22Rv1 (cell line): ENCODE measurements around the gene PTGR3.

ENCODE experiments used
- H3K27ac ChIP-seq: fragments of 450-650 bp; 2 replicates; pipeline ENCODE4 v1.5.1; 2017
- ZFX ChIP-seq: fragments of 450-650 bp; IDR thresholded peaks from 2 replicates; pipeline ENCODE4 v1.6.1; 2017; ENCODE audit warnings: antibody characterized with exemption, borderline replicate concordance
- TF ChIP-seq, protein P1 (sequence below): fragments of 450-650 bp; IDR thresholded peaks from 2 replicates; pipeline ENCODE4 v1.5.1; 2017; ENCODE audit warnings: mild to moderate bottlenecking

The PTGR3 gene

DNA sequence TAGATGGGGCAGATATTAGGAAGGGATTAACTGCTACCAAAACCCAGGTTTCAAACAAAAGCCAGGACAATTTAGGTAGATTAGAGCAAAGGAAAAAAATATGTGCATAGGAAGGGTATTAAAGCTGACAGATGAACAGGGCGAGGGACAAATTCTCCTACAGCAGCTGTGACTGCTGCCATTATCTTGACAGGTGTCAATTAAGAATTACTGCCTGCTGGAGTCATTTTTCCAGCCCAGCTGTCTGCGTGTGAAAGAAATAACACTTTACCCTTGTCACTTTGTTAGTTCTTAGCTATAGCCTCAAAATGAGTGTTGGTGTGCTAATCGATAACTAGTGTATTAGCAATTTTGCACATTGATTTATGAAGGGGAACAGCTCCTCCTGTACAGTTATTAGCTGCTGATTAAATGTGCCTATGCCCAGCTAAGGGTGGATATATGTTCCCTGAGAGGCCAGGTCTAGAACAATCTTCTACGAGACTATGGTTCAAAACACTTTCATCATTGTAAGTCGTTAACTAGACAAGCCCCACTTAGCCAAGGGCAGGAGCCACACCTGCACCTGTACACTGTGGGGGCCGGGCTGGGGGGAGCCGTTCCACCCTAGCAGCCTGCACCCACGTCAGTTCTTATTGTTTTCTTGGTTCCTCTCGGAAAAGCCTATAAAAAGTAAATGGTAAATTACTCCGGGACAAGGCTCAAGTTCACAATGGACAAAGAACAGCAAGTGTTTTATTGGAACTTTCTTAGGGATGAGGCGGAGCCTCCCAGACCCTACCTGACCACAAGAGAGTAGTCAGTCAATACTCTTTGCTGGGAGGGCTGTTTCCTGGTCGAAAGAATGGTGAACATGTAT is 9.4 kb upstream of the PTGR3 start:
- TF ChIP-seq, protein P1, sequence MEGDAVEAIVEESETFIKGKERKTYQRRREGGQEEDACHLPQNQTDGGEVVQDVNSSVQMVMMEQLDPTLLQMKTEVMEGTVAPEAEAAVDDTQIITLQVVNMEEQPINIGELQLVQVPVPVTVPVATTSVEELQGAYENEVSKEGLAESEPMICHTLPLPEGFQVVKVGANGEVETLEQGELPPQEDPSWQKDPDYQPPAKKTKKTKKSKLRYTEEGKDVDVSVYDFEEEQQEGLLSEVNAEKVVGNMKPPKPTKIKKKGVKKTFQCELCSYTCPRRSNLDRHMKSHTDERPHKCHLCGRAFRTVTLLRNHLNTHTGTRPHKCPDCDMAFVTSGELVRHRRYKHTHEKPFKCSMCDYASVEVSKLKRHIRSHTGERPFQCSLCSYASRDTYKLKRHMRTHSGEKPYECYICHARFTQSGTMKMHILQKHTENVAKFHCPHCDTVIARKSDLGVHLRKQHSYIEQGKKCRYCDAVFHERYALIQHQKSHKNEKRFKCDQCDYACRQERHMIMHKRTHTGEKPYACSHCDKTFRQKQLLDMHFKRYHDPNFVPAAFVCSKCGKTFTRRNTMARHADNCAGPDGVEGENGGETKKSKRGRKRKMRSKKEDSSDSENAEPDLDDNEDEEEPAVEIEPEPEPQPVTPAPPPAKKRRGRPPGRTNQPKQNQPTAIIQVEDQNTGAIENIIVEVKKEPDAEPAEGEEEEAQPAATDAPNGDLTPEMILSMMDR: no peak
- TF ChIP-seq ZFX: no peak
- no peak overlapping the region for H3K27ac ChIP-seq

DNA sequence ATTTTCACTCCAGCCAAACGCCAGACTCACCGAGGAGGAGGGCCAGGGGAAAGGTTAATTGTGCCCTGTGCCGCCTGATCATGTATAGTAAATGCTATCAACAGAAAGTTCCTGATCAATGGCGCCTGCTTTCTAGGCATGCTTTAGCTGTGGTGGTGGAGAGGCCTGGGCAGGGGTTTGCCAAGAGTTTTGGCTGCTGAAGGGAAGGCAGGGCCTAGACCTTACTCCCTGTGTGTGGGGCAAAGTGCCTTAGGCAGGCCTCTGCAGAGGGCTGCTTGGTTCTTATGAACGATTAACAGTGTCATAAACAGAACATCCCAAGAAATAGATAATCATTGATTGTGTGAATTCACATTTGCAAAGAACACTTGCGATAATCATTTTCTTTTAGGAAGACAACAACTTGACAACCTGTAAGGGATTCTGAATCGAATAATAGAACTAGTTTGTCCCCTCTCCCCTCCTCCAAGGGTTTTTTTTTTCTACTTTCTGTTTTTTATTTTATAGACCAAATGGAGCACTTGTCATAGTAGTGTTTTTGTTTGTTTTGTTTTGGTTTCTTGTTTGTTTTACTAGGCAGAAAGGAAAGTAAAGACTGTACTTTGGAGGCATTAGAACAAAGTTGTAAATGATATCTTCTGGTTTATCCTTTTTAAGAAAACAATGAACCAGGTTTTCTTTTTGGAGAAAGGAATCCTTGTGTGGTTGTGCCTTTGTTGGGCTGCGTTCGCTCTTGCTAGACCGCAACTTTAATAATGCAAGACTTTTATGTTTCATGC is 8.2 kb upstream of the PTGR3 start:
- TF ChIP-seq, protein P1: no peak
- no peak for TF ChIP-seq ZFX
- no peak overlapping the region for H3K27ac ChIP-seq

DNA sequence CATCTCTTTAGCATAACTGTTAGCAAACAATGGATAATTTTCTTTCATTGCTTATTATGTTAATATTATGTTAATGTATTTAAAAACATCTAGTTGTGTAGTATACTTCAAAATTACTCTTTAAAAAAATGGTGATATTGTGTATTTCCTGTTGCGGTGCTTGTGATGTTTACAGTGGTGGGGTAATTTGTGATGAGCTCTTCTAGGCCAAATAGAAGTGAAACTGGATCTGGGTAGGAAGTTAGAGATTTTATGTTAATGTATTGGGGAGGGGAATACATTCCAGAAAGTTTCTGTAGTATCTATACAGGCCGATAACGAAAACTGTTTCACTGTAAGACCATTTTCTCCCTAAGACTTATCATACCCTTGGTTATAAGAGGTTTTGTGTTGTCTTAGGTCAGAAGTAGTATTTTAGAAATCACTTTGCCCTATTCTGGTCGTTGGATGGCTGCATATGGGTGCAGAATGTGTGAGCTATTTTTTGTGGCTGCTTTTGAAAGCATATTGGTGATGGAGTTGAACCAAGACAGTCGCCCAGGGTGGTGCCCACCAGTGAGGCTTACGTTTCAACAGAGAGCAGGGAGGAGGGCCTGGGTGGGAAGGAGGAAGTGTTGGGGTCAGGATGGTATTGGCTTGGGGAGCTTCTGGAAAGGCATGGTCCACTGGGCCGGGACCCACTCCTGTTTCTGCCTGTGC is 7.4 kb upstream of the PTGR3 start:
- H3K27ac ChIP-seq: no peak overlapping the region
- TF ChIP-seq, protein P1: no peak
- TF ChIP-seq ZFX: no peak

DNA sequence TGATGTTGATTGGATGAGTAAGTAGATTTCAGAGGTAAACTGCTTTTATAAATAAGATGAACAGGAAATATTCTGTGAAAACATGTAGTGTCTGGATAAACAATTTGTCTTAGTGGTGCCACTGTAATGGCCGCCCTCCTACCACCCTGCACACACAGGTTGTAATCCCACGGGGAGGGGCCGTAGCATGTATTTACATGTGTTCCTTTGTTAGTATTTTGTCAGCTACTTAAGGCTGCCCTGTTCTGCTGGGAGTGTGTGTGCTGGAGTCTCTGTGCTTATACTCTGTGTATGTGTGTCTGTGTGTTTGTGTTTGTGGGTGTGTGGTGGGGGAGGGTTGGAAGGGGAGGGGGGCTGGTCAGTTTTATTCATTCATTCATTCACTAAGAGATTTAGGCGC is 6.7 kb upstream of the PTGR3 start:
- H3K27ac ChIP-seq: no peak overlapping the region
- TF ChIP-seq ZFX: no peak

DNA sequence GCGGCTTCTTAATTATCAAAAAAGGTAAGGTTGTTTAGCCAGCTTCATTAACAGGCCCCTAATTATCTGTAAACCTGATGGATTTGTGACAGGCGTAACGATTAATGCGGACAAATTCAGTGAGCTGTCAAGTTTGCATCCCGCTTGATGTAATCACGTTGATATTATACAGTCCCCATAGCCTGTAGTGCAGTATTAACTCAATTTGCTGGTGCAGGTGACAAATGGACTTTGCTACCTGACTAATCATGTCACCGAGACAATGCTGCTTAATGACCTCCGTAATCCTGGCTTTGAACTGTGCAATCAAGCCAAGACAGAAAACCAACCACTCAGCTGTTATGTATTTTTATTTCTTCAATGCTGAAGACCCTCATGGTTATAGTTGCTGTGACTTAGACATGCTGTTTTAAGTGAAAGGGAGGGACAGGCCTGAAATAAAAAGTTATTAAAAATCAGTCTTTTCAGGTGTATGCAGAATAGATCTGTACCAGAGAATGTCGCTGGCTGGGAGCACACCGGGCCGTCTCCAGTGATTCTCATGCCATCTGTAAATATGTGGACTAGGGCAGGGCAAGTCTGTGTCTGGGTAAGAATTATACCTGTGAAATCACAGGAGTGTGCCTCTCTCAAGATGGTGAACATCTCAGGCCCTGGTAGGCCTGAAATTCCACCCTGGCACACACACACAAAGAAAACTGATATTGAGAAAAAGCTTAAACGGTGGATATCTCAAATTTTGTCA is 6.0 kb upstream of the PTGR3 start:
- TF ChIP-seq, protein P1: no peak
- no peak for TF ChIP-seq ZFX
- no peak overlapping the region for H3K27ac ChIP-seq

DNA sequence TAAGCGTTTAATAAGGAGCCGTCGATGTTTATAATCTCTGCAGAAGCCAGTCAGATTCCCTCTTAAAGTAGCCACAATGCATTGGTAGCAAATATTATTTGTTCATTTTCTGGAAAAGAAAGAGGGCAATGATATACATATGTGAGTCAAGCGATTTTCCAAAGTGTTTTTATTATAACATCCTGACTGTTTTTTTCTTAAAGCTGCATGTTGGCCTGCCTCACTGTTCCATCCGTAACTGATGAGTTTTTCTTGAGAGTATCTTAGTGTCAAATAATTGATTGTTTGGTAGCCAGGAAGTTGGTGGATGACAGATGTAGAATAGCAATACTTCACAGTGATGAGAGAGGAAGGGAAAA is 5.4 kb upstream of the PTGR3 start:
- H3K27ac ChIP-seq: no peak overlapping the region
- no peak for TF ChIP-seq ZFX
- TF ChIP-seq, protein P1: no peak

DNA sequence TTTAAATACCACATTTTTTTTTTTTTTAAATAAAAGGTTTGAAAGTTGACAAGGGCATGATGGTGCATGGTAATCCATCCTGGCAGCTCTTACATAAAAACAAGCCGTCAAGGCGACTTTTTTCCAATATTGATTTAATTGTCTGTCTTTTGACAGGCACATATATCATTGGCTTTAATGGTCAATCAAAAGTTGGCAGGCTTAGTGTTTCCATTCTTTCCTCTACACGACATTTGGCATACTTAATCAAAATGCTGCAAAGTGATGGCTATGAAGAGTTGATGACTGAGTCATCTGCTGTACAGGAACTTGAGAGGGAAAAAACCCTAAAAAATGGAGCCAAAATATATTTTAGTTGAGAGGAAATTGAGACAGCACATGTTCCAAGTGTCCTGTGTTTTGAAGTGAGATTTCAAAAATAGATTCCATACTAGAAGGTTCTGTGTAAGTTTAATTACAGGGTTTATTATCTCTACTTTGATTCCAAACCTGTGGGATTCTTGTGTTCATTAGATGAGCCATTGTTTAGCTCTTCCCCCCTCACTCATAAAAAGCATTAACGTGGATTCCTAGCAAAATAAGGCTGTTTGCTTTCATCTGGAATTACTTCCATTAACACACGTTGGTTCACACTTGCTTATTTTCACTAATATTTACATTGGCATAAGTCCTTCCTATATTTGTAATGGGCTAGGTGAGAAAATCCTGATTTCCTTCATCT is 4.8 kb upstream of the PTGR3 start:
- no peak overlapping the region for H3K27ac ChIP-seq
- TF ChIP-seq, protein P1: no peak
- TF ChIP-seq ZFX: no peak
